Ovary (tissue), 3 donors: Measurements from ENCODE around the gene ERC1.

Source experiments
- CTCF ChIP-seq, 3 donors: fragments of 450-650 bp in 2 of 3; fragments of 200-600 bp in 1 of 3; IDR thresholded peaks; one replicate each; pipeline versions ENCODE4 v1.5.1 to v1.8.0; 2016 to 2022; ENCODE audit warnings: antibody characterized with exemption in 3 of 3, mild to moderate bottlenecking in 1 of 3
- EP300 ChIP-seq: sonication (generic); formaldehyde crosslinking; IDR thresholded peaks from one replicate; pipeline ENCODE4 v1.6.1; 2017; ENCODE audit warnings: antibody characterized with exemption
- POLR2A ChIP-seq: fragments of 450-650 bp; IDR thresholded peaks from one replicate; pipeline ENCODE4 v1.6.1; 2017; ENCODE audit warnings: antibody characterized with exemption, mild to moderate bottlenecking, moderate library complexity
- donor health status: DM: no; HTN: no; CAD: no.

GRCh38 chr12:958588-959123 is 32.4 kb upstream of the ERC1 start:
- TF ChIP-seq CTCF (IDR thresholded peaks at IDR 0.05), result no peak
- TF ChIP-seq POLR2A, result no peak
- no peak for TF ChIP-seq EP300
